ENCODE results near the gene USP34.

DNA sequence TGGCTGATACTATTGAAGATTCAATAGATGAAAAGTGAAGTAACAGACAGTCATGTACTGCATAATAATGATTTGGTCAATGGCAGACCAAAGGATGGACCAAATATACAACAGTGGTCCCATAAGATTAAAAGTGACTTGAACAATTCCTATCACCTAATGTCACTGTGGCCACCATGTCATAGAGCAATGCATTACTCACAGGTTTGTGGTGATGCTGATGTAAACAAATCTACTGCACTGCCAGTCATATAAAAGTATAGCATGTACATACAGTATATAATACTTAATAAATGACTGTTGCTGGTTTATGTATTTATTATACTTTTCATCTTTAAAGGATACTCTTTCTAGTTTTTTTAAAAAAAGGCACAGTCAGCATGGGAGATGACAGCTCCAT, 99.9 kb downstream of the USP34 start:
- TF ChIP-seq, protein P1, sequence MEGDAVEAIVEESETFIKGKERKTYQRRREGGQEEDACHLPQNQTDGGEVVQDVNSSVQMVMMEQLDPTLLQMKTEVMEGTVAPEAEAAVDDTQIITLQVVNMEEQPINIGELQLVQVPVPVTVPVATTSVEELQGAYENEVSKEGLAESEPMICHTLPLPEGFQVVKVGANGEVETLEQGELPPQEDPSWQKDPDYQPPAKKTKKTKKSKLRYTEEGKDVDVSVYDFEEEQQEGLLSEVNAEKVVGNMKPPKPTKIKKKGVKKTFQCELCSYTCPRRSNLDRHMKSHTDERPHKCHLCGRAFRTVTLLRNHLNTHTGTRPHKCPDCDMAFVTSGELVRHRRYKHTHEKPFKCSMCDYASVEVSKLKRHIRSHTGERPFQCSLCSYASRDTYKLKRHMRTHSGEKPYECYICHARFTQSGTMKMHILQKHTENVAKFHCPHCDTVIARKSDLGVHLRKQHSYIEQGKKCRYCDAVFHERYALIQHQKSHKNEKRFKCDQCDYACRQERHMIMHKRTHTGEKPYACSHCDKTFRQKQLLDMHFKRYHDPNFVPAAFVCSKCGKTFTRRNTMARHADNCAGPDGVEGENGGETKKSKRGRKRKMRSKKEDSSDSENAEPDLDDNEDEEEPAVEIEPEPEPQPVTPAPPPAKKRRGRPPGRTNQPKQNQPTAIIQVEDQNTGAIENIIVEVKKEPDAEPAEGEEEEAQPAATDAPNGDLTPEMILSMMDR (IDR thresholded peaks at IDR 0.05), result no peak
- TF ChIP-seq POLR2A (IDR thresholded peaks at IDR 0.05), result no peak
